IPS-18c (cell line): ENCODE measurements around the gene DEGS2.
"Not testable (repeated sequence)": the region's sequence is repeated elsewhere in the genome, so short reads cannot be mapped to it uniquely, and the experiment has no call there.

Source experiments
- H3K4me3 ChIP-seq: 2 replicates; pipeline ENCODE4 v1.7.0; 2013; ENCODE audit warnings: low read depth, mild to moderate bottlenecking, low read length, moderate library complexity; ENCODE audit not compliant: insufficient read depth
- H3K9me3 ChIP-seq: one replicate; pipeline ENCODE4 v1.6.1; 2013; ENCODE audit warnings: mild to moderate bottlenecking, low read length, moderate library complexity; ENCODE audit not compliant: control insufficient read depth, insufficient read depth

The DEGS2 gene

GRCh38 chr14:100188392-100189030 is 29.1 kb upstream of the DEGS2 start:
- no peak overlapping the region for H3K4me3 ChIP-seq
- no peaks in the 10 kb centered on the region for H3K9me3 ChIP-seq

- no peaks in the 10 kb centered on the region for H3K9me3 ChIP-seq
- H3K4me3 ChIP-seq = no peak overlapping the region
Measured at GRCh38 chr14:100187247-100187833, 27.9 kb upstream of the DEGS2 start.

GRCh38 chr14:100181876-100182551 is 22.6 kb upstream of the DEGS2 start:
- not testable (repeated sequence) for H3K9me3 ChIP-seq, H3K4me3 ChIP-seq

- not testable (repeated sequence) for H3K4me3 ChIP-seq, H3K9me3 ChIP-seq
Measured at GRCh38 chr14:100180671-100181070, 21.2 kb upstream of the DEGS2 start.

- H3K4me3 ChIP-seq = no peak overlapping the region
Measured at GRCh38 chr14:100178691-100179090, 19.2 kb upstream of the DEGS2 start.

GRCh38 chr14:100176811-100177327 is 17.4 kb upstream of the DEGS2 start:
- Histone ChIP-seq H3K4me3 (no peak overlapping the region), H3K9me3 (no peaks in the 10 kb centered on the region)

More at GRCh38 chr14:100178691-100179090, 19.2 kb upstream of the DEGS2 start:
- no peaks in the 10 kb centered on the region for H3K9me3 ChIP-seq

- peaks cover 2% of the 10 kb centered on the region for H3K9me3 ChIP-seq
- no peak overlapping the region for H3K4me3 ChIP-seq
Measured at GRCh38 chr14:100173353-100173752, 13.9 kb upstream of the DEGS2 start.

- H3K9me3 ChIP-seq = peaks cover 2% of the 10 kb centered on the region
- H3K4me3 ChIP-seq = no peak overlapping the region
Measured at GRCh38 chr14:100172811-100173210, 13.4 kb upstream of the DEGS2 start.

- Histone ChIP-seq H3K4me3 (no peak overlapping the region), H3K9me3 (peaks cover 2% of the 10 kb centered on the region)
Measured at GRCh38 chr14:100170880-100171279, 11.4 kb upstream of the DEGS2 start.

- Histone ChIP-seq H3K4me3 (no peak overlapping the region), H3K9me3 (peaks cover 2% of the 10 kb centered on the region)
Measured at GRCh38 chr14:100168506-100168905, 9.1 kb upstream of the DEGS2 start.

- H3K9me3 ChIP-seq = no peaks in the 10 kb centered on the region
- peak overlapping the region; percentile 9; the same call in 1 of the 2 replicates for H3K4me3 ChIP-seq
Measured at GRCh38 chr14:100165831-100166440, 6.5 kb upstream of the DEGS2 start.

- Histone ChIP-seq H3K9me3 (no peaks in the 10 kb centered on the region), H3K4me3 (peak overlapping the region; percentile 9; the same call in 1 of the 2 replicates)
Measured at GRCh38 chr14:100165376-100165775, 5.9 kb upstream of the DEGS2 start.

- no peak overlapping the region for H3K4me3 ChIP-seq
Measured at GRCh38 chr14:100160534-100160916, 1.1 kb upstream of the DEGS2 start.

GRCh38 chr14:100159865-100160533 is 554 bp upstream of the DEGS2 start:
- Histone ChIP-seq H3K4me3 (peak overlapping the region; percentile 63), H3K9me3 (no peaks in the 10 kb centered on the region)

More at GRCh38 chr14:100160534-100160916, 1.1 kb upstream of the DEGS2 start:
- no peaks in the 10 kb centered on the region for H3K9me3 ChIP-seq

GRCh38 chr14:100158566-100159093 is 815 bp downstream of the DEGS2 start:
- Histone ChIP-seq H3K4me3 (peak overlapping the region; percentile 53), H3K9me3 (no peaks in the 10 kb centered on the region)

GRCh38 chr14:100157548-100158232 is 1.8 kb downstream of the DEGS2 start:
- not testable (repeated sequence) for H3K4me3 ChIP-seq, H3K9me3 ChIP-seq
